ENCODE data around the gene DOK7.

- TF ChIP-seq POLR2AphosphoS5 (IDR thresholded peaks at IDR 0.05; ENCODE audit: borderline replicate concordance, low read depth, low read length) (no peak), EZH2 (IDR thresholded peaks at IDR 0.05) (no peak)
These were observed 42.1 kb downstream of the DOK7 start for GRCh38 chr4:3505231-3505630.
